Measurements from ENCODE around the gene CTRB1.
"Not testable (repeated sequence)": the region's sequence is repeated elsewhere in the genome, so short reads cannot be mapped to it uniquely, and the experiment has no call there.

Gene CTRB1

GRCh38 chr16:75240633-75241032 is 21.8 kb downstream of the CTRB1 start:
- DNase-seq (ENCODE audit: low spot score): not testable (repeated sequence)

DNA sequence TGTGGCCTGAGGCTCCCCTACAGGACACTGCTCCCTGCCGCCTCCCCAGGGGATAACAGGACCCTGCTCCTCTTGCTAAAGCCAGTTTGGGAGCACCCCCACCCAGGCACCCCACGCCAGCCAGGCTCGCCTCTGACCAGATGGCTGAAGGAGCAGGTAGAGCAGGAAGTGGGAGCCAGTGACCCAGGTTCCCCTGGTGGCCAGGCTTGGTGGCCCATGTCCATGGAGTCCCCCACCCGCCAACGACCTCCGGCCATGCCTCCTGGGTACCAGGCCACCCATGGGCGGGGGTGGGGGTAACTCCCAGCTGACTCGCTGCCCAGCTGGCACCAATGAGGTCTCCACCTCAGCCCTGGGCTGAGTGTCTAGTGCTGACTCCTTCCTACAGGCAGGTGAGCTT is 22.6 kb downstream of the CTRB1 start:
- no peak for DNase-seq (ENCODE audit: low spot score)

DNA sequence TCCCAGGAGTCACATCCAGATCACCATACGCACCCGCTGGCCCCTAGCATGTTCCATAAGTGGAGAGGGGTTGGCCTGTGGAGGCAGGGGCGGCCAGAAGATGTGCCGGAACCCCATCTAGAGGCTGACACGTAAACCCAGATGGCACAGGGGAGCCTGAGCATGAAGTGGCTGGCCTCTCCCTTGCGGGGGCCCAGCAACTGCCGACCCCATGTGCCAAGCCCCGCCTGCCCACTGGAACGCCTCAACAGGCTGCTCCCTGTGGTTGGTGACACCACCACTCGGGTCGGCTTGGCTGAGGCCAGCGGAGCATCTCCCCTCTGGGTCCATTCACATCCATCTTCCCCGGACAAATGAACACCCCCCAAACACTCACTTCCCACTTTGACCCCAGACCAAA is 23.2 kb downstream of the CTRB1 start:
- DNase-seq (ENCODE audit: low spot score): no peak

GRCh38 chr16:75242436-75243078 is 23.8 kb downstream of the CTRB1 start:
- not testable (repeated sequence) for DNase-seq (ENCODE audit: low spot score)

DNA sequence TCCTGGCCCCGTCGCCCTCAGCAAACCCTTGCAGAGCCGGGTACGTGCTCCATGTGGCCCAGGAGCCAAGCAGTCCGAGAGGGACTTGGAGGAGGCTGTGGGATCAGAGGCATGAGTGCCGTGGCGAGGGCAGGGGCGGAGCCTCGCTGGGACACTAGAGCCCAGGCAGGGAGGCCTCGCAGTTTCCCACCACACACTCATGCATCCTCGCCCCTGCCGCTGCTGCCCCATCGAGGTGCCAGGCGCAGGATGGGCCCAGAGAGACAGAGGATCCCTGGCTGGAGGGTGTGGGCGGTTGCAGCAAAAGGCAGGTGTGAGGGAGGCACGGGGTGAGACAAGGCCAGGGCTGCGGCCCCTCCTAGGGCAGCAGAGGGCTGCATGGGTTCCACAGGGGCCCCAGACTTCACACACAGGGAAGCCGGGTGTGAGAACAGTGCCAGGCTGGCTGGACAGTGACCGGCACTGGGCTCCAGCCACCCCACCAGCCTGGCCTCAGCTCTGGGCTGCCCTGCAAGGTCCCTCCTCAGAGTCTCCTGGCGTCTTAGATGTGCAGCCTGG is 25.0 kb downstream of the CTRB1 start:
- no peak for DNase-seq (ENCODE audit: low spot score)

GRCh38 chr16:75244225-75244809 is 25.5 kb downstream of the CTRB1 start:
- DNase-seq (ENCODE audit: low spot score): no peak

DNA sequence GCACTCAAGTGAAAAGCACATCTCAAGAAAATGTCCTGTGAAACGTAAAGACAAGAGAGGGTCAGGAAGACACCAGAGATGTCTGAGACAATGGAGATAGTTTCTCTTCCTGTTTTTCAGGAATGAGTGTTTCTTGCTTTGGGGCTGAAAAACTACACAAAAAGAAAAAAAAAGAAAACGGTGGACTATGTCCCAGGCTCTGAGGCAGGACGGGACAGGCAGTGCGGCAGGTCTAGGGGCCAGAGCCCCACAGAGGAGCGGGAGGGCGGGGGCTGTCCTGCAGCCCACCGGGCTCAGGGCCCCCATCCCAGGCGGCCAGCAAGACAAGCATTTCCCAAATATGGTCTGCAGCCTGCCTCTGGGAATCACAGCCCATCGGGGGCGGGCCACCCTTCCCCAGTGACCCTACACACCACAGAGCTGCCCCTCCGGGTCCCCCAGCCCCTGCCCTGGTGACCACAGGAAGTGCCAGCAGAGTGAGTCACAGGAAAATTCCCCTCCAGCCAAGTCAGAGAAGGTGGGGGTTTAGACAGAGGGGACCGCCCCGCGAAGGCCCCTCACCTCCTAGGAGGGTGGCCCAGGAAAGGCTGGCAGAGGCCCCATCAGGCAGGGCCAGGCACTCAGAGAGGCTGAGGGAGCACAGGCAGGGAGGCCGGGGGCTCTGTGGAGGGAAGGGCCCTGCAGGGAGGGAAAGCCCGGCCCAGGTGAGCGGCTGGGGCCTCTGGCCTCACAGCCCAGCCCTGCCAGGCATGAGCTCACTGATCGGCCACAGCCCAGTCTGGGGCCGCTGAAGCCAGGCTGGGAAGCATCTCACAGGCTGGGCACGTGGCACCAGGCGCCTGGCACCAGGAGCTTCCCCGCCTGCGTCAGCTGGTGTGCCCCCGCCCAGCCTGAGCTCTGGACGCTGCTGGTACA is 26.3 kb downstream of the CTRB1 start:
- DNase-seq (ENCODE audit: low spot score): peak; percentile 81

DNA sequence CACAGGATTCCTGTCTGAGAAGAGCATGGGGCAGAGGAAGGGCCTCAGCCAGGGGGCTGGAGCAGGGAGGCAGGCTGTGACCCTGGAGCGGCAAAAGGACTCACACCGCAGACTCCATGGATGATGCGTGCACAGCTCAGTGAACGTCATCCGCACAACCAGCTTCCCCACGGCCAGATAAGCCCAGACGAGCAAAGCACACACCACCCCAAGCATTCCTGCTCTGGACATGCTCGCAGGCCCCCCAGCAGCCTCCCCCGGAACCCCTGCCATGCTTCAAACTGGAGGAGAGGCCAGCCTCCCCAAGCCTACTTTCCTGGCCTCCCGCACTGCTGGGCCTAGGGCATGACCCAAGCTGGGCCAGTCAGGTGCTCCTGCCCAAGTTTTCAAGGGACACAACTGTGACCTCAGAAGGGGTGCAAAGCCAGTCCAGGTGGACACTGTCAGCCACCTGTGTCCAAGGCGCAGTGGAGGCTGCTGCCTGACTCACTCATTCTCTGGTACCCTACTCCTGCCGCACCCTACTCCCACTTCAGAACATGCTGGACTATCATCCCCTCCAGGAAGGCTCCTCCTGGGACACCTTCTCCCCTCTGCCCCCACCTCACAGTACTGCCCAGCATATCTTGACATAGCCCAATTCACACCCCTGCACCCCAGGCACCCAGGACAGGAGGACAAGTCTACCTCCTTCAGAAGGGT is 27.9 kb downstream of the CTRB1 start:
- DNase-seq (ENCODE audit: low spot score): no peak

DNA sequence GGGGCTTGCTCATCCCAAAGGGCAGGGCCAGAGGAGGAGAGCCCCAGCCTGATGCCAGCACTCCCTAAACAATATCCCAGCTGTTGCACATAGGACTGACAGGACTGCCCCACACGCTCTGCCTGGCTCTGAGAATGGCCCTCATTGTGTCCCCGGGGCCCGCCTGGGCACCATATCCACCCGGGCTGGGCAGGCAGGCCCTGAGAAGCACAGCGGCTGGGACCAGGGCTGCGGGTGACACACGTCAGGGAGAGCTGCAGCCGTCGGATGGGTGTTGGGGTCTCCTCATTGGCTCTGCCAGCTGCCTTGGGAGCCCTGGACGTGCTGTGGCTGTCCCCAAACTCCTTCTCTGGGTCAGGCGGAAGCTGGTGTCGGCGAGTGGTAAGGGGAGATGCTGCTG is 28.5 kb downstream of the CTRB1 start:
- DNase-seq (ENCODE audit: low spot score): no peak

- no peak for DNase-seq (ENCODE audit: low spot score)
Observed at GRCh38 chr16:75248142-75248535, 29.4 kb downstream of the CTRB1 start.

GRCh38 chr16:75248536-75249380 is 30.0 kb downstream of the CTRB1 start:
- DNase-seq (ENCODE audit: low spot score): no peak

DNA sequence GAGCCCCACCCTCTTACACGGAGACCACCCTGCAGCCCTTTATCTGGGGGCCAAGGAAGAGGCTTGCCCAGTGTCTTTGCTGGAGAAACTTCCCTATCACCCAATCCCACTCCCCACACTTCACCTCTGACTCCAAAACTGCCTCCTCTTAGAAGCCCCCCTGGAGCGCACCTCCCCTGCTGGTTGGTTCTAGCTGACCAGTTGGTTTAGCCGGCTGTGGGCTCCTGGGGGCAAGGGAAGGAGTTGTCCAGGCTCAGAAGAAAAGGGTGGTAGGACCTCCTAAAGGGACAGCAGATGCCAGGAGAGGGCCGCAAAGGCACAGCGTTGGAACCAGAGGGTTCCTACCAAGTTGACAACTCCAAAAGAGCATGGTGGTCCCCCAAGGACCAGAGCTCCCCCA is 30.7 kb downstream of the CTRB1 start:
- DNase-seq (ENCODE audit: low spot score): no peak

DNA sequence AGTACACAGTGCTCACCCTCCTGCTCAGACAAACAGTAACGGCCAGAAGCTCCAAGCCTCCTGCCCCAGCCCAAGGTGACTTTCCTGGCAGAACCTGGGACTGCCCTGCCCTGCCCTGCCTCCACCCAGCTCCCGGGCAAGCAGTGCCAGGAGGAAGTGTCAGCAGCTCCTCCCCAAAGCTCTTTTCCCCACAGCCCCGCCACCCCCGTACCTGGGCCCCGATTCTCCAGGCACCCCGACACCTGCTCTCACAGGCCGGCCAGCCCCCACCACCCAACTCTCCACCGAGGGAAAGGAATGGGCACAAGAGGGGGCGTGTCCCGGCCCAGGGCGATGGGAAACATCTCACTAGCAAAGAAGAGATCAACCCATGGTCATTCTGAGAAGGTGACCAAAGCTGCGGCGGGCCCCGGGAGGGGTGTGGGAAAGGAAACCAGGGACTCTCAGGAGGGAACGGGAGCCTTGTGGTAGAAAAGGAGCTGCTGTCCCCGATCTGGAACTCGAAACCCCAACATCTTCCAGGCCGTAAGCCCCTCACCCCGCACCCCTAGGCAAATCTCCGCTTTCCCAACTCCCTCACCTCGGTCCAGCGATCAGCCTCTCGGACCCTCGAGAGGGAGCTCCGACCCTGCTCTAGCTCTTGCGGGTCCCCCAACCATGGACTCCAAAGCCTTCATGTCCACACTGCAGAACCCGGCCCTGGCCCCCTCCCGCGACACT is 31.5 kb downstream of the CTRB1 start:
- no peak for DNase-seq (ENCODE audit: low spot score)

- peak; percentile 99 for DNase-seq (ENCODE audit: low spot score)
Observed at GRCh38 chr16:75250809-75251279, 32.1 kb downstream of the CTRB1 start.

DNA sequence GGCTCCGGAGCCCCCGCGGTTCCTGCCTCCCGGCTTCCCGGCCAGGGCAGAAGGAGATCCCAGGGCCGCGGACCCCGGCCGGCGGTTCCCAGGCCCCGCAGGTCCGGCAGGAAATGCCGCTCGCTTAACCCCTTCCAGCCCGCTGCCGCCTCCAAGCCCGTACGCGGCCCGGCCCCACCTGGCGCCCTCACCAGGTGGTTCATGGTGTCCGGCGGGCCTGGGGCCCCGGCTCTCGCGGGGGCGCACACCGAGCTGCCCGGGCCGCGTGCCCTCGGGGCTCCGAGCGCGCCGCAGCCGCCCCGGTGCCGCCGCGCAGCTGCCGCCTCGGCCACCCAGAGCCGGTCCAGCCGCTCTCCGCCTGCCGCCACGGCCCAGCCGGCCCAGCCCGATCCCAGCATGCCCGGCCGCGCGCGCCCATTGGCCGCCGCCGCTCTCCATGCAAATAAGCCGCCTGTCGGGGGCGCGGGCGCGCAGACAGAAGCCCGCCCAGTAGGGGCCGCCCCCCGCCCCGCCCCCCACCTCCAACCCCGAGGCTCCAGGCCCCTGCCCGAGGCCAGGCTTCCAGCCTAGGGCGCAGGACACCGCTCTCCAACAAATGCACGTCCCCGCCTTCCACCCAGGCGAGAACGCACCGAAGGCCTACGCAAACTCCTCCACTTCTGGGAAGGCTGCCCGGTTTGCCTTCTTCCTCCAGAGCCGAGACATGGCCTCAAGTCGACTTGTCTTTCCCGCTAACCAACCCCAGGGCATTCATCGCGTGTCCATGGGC is 32.7 kb downstream of the CTRB1 start, which contains the start of gene BCAR1:
TSS of gene BCAR1 (minus strand) at position 345 of the 769 bp plus-strand sequence. CDS start at position 203, 142 bp downstream.
- peak; percentile 99 for DNase-seq (ENCODE audit: low spot score)

GRCh38 chr16:75252049-75252864 is 33.5 kb downstream of the CTRB1 start:
- no peak for DNase-seq (ENCODE audit: low spot score)

GRCh38 chr16:75252946-75253911 is 34.4 kb downstream of the CTRB1 start:
- no peak for DNase-seq (ENCODE audit: low spot score)

Measured in HuH-7 (cell line).